Osteocyte (in vitro differentiated cells): ENCODE measurements around the gene TNFRSF1A. TPM values are rescaled to one million over a fixed set of nuclear protein-coding genes. Genes with fewer than 3 reads are reported as not detected.
"Not testable (repeated sequence)": the region's sequence is repeated elsewhere in the genome, so short reads cannot be mapped to it uniquely, and the experiment has no call there.

ENCODE experiments used
- DNase-seq: peaks from one replicate; pipeline ENCODE4 v3.0.0; 2021; ENCODE audit warnings: mixed read lengths; ENCODE audit not compliant: unreplicated experiment; ENCODE audit errors: extremely low spot score
- H3K27ac Mint-ChIP-seq: one replicate; pipeline ENCODE4 v1.8.0; 2021; ENCODE audit warnings: mild to moderate bottlenecking, mixed read lengths; ENCODE audit not compliant: unreplicated experiment
- H3K27me3 Mint-ChIP-seq: one replicate; pipeline ENCODE4 v1.8.0; 2021; ENCODE audit warnings: mixed read lengths; ENCODE audit not compliant: unreplicated experiment
- H3K36me3 Mint-ChIP-seq: one replicate; pipeline ENCODE4 v1.8.0; 2021; ENCODE audit warnings: mixed read lengths; ENCODE audit not compliant: unreplicated experiment
- H3K4me1 Mint-ChIP-seq: one replicate; pipeline ENCODE4 v1.8.0; 2021; ENCODE audit warnings: mixed read lengths; ENCODE audit not compliant: unreplicated experiment
- H3K4me3 Mint-ChIP-seq: one replicate; pipeline ENCODE4 v1.8.0; 2021; ENCODE audit warnings: mild to moderate bottlenecking, moderate library complexity, mixed read lengths; ENCODE audit not compliant: unreplicated experiment
- H3K9me3 Mint-ChIP-seq: one replicate; pipeline ENCODE4 v1.8.0; 2021; ENCODE audit warnings: mixed read lengths; ENCODE audit not compliant: unreplicated experiment
- CTCF ChIP-seq: fragments of 200-600 bp; sonication (generic); IDR thresholded peaks from 2 replicates; pipeline ENCODE4 v1.5.0; 2021; ENCODE audit warnings: antibody characterized with exemption, mild to moderate bottlenecking, moderate library complexity
- total RNA-seq: library from RNA; stranded (reverse); gene quantifications from 2 replicates; pipeline ENCODE4 v1.2.1, GENCODE V29; 2021

The TNFRSF1A gene
- total RNA-seq, 1 donor from 2014 or later = 170 TPM

GRCh38 chr12:6347367-6348338 is 5.8 kb upstream of the TNFRSF1A start:
- no peak for DNase-seq
- TF ChIP-seq CTCF = no peak
- peaks cover 28% of the 10 kb centered on the region for H3K4me1 Mint-ChIP-seq
- no peaks in the 10 kb centered on the region for H3K9me3 Mint-ChIP-seq
- H3K27ac Mint-ChIP-seq = no peak overlapping the region
- no peaks in the 10 kb centered on the region for H3K27me3 Mint-ChIP-seq
- no peak overlapping the region for H3K4me3 Mint-ChIP-seq
- H3K36me3 Mint-ChIP-seq = no peaks in the 10 kb centered on the region

- DNase-seq = no peak
- peaks cover 28% of the 10 kb centered on the region for H3K4me1 Mint-ChIP-seq
- no peak for TF ChIP-seq CTCF
- no peaks in the 10 kb centered on the region for H3K9me3 Mint-ChIP-seq
- H3K4me3 Mint-ChIP-seq = no peak overlapping the region
- no peak overlapping the region for H3K27ac Mint-ChIP-seq
- no peaks in the 10 kb centered on the region for H3K36me3 Mint-ChIP-seq
- no peaks in the 10 kb centered on the region for H3K27me3 Mint-ChIP-seq
These were observed 5.1 kb upstream of the TNFRSF1A start for GRCh38 chr12:6346942-6347341.

DNA sequence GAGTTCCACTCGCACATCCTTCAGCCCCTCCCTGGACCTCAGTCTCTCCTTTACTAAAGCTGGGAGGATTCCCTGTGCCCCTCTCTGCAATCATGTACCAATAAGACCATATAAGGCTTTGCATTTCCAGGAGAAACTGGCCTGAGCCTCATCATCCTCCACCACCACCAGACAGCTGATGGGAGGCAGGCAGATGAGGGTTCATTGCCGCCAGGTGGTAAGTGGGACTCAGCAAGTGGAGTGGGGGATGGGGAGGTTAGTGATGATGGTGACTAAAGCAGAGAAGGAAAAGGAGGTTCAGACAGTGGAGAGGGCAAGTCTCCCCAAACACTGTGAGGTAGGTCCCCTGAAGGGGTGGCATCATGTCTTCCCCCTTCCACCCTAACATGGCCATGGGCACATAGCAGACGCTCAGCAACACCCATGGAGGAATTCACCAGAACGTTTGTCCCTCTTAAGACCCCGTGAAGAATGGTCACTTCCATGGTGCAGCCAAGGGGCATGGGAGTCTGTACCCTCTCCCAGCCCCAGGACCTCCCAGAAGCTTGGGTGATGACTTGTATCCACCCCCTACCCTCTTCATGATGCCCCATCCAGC is 4.5 kb upstream of the TNFRSF1A start:
- peaks cover 28% of the 10 kb centered on the region for H3K4me1 Mint-ChIP-seq
- no peaks in the 10 kb centered on the region for H3K9me3 Mint-ChIP-seq
- no peak overlapping the region for H3K4me3 Mint-ChIP-seq
- no peak overlapping the region for H3K27ac Mint-ChIP-seq
- no peaks in the 10 kb centered on the region for H3K27me3 Mint-ChIP-seq
- TF ChIP-seq CTCF = no peak
- no peak for DNase-seq
- H3K36me3 Mint-ChIP-seq = no peaks in the 10 kb centered on the region

- Mint-ChIP-seq H3K9me3 (no peaks in the 10 kb centered on the region), H3K4me1 (peaks cover 28% of the 10 kb centered on the region), H3K36me3 (peaks cover 3% of the 10 kb centered on the region), H3K27me3 (no peaks in the 10 kb centered on the region), H3K27ac (no peak overlapping the region), H3K4me3 (no peak overlapping the region)
- no peak for TF ChIP-seq CTCF
- no peak for DNase-seq
These were observed 3.6 kb upstream of the TNFRSF1A start for GRCh38 chr12:6345319-6346091.

DNA sequence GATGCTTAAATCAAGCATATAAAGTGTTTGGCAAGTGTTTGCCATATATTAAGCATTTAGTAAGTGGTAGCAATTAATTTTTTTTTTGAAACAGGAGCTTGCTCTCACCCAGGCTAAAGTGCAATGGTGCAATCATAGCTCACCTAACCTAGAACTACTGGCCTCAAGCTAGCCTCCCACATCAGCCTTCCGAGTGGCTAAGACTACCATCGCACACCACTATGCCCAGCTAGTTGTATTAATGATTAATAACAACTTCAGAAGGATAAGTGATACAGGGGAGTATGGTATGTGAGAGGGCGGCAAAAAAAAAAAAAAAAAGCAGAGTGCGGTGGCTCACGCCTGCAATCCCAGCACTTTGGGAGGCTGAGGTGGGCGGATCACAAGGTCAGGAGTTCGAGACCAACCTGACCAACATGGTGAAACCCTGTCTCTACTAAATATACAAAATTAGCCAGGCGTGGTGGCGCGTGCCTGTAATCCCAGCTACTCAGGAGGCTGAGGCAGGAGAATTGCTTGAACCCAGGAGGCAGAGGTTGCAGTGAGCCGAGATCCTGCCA is 2.3 kb upstream of the TNFRSF1A start:
- H3K36me3 Mint-ChIP-seq, H3K9me3 Mint-ChIP-seq, H3K4me3 Mint-ChIP-seq, DNase-seq, H3K27ac Mint-ChIP-seq, H3K27me3 Mint-ChIP-seq: not testable (repeated sequence)
- peaks cover 28% of the 10 kb centered on the region for H3K4me1 Mint-ChIP-seq
